Parathyroid adenoma (tissue), 2 donors: ENCODE measurements around the gene PTPN22.

Experiments
- H2AFZ ChIP-seq: fragments of 300-600 bp; sonication (generic); one replicate; pipeline ENCODE4 v1.7.0; 2017; ENCODE audit warnings: antibody characterized with exemption, mild to moderate bottlenecking
- H3K27ac ChIP-seq: fragments of 300-600 bp; sonication (generic); one replicate; pipeline ENCODE4 v1.7.0; 2017
- H3K27me3 ChIP-seq: fragments of 300-600 bp; sonication (generic); one replicate; pipeline ENCODE4 v1.7.0; 2017; ENCODE audit warnings: low read length; ENCODE audit not compliant: control insufficient read depth, insufficient read depth
- H3K36me3 ChIP-seq: fragments of 300-600 bp; sonication (generic); one replicate; pipeline ENCODE4 v1.7.0; 2017; ENCODE audit warnings: low read length; ENCODE audit not compliant: control insufficient read depth, insufficient read depth
- H3K4me1 ChIP-seq: fragments of 300-600 bp; sonication (generic); one replicate; pipeline ENCODE4 v1.7.0; 2017; ENCODE audit warnings: control low read depth
- H3K4me2 ChIP-seq: fragments of 300-600 bp; sonication (generic); one replicate; pipeline ENCODE4 v1.7.0; 2017; ENCODE audit warnings: low read length
- H3K4me3 ChIP-seq: fragments of 300-600 bp; sonication (generic); one replicate; pipeline ENCODE4 v1.7.0; 2017; ENCODE audit warnings: low read depth, low read length
- H3K79me2 ChIP-seq: fragments of 300-600 bp; sonication (generic); one replicate; pipeline ENCODE4 v1.7.0; 2017; ENCODE audit warnings: control low read depth
- H3K9ac ChIP-seq: fragments of 300-600 bp; sonication (generic); one replicate; pipeline ENCODE4 v1.7.0; 2017; ENCODE audit warnings: mild to moderate bottlenecking
- H3K9me3 ChIP-seq: fragments of 300-600 bp; sonication (generic); one replicate; pipeline ENCODE4 v1.7.0; 2017; ENCODE audit warnings: low read length; ENCODE audit not compliant: control insufficient read depth
- CTCF ChIP-seq: fragments of 300-600 bp; sonication (generic); IDR thresholded peaks from one replicate; pipeline ENCODE4 v1.7.0; 2017; ENCODE audit warnings: antibody characterized with exemption, mild to moderate bottlenecking
- donor health status: primary hyperparathyroidism.

Gene PTPN22

GRCh38 chr1:113830039-113830438, 41.5 kb downstream of the PTPN22 start:
- no peak for TF ChIP-seq CTCF
- H2AFZ ChIP-seq: no peak overlapping the region

GRCh38 chr1:113821916-113822315, 49.6 kb downstream of the PTPN22 start:
- no peaks in the 10 kb centered on the region for H3K79me2 ChIP-seq
- TF ChIP-seq CTCF: no peak
- no peak overlapping the region for H3K27ac ChIP-seq
- no peak overlapping the region for H2AFZ ChIP-seq
- no peak overlapping the region for H3K9ac ChIP-seq
- H3K4me1 ChIP-seq: no peaks in the 10 kb centered on the region
- no peak overlapping the region for H3K4me3 ChIP-seq
- no peak overlapping the region for H3K4me2 ChIP-seq
- no peaks in the 10 kb centered on the region for H3K9me3 ChIP-seq
- H3K27me3 ChIP-seq: no peaks in the 10 kb centered on the region
- H3K36me3 ChIP-seq: no peaks in the 10 kb centered on the region

More at GRCh38 chr1:113830039-113830438, 41.5 kb downstream of the PTPN22 start:
- Histone ChIP-seq H3K79me2 (no peaks in the 10 kb centered on the region), H3K27me3 (no peaks in the 10 kb centered on the region), H3K9ac (no peak overlapping the region), H3K4me3 (no peak overlapping the region), H3K4me1 (no peaks in the 10 kb centered on the region), H3K9me3 (no peaks in the 10 kb centered on the region), H3K36me3 (no peaks in the 10 kb centered on the region), H3K4me2 (no peak overlapping the region), H3K27ac (no peak overlapping the region)

- no peaks in the 10 kb centered on the region for H3K4me1 ChIP-seq
- H2AFZ ChIP-seq: no peak overlapping the region
- no peaks in the 10 kb centered on the region for H3K79me2 ChIP-seq
- no peak overlapping the region for H3K27ac ChIP-seq
- H3K9me3 ChIP-seq: no peaks in the 10 kb centered on the region
- H3K9ac ChIP-seq: no peak overlapping the region
- no peak for TF ChIP-seq CTCF
- no peaks in the 10 kb centered on the region for H3K27me3 ChIP-seq
- no peak overlapping the region for H3K4me2 ChIP-seq
- H3K4me3 ChIP-seq: no peak overlapping the region
- H3K36me3 ChIP-seq: no peaks in the 10 kb centered on the region
Measured at GRCh38 chr1:113818578-113818977, 52.9 kb downstream of the PTPN22 start.

GRCh38 chr1:113813218-113813617, 58.3 kb downstream of the PTPN22 start:
- Histone ChIP-seq H3K27me3 (no peaks in the 10 kb centered on the region), H2AFZ (peak overlapping the region; percentile 82), H3K36me3 (no peaks in the 10 kb centered on the region), H3K9me3 (no peaks in the 10 kb centered on the region), H3K4me2 (no peak overlapping the region), H3K4me3 (no peak overlapping the region), H3K27ac (no peak overlapping the region), H3K4me1 (peaks cover 3% of the 10 kb centered on the region), H3K79me2 (peaks cover 10% of the 10 kb centered on the region), H3K9ac (no peak overlapping the region)
- TF ChIP-seq CTCF: no peak

GRCh38 chr1:113812661-113813135, 58.8 kb downstream of the PTPN22 start:
- Histone ChIP-seq H2AFZ (peak overlapping the region; percentile 82), H3K9ac (no peak overlapping the region), H3K4me2 (peak overlapping the region; percentile 92), H3K27me3 (no peaks in the 10 kb centered on the region), H3K9me3 (no peaks in the 10 kb centered on the region), H3K27ac (peak overlapping the region; percentile 64), H3K4me3 (peak overlapping the region; percentile 92), H3K79me2 (peaks cover 12% of the 10 kb centered on the region), H3K4me1 (peaks cover 3% of the 10 kb centered on the region), H3K36me3 (no peaks in the 10 kb centered on the region)
- no peak for TF ChIP-seq CTCF
